Upper lobe of right lung (tissue), 1 donor: ENCODE data around the gene SPATA33. TPM values are rescaled to one million over a fixed set of nuclear protein-coding genes. Genes with fewer than 3 reads are reported as not detected.
"Not testable (repeated sequence)": the region's sequence is repeated elsewhere in the genome, so short reads cannot be mapped to it uniquely, and the experiment has no call there.

Source experiments
- ATAC-seq: fragments of 200-7000 bp; cut with Tn5 transposase; one replicate; pipeline ENCODE4 v1.9.1; 2020; ENCODE audit warnings: mild to moderate bottlenecking, moderate library complexity
- DNase-seq: peaks from one replicate; pipeline ENCODE4 v3.0.0-alpha.2; 2020
- H3K27ac ChIP-seq: fragments of 200-600 bp; one replicate; pipeline ENCODE4 v1.8.0; 2022
- H3K27me3 ChIP-seq: fragments of 200-600 bp; one replicate; pipeline ENCODE4 v1.8.0; 2022; ENCODE audit warnings: mild to moderate bottlenecking
- H3K36me3 ChIP-seq: fragments of 200-600 bp; one replicate; pipeline ENCODE4 v1.8.0; 2022
- H3K4me1 ChIP-seq: fragments of 200-600 bp; one replicate; pipeline ENCODE4 v1.8.0; 2022
- H3K4me3 ChIP-seq: fragments of 200-600 bp; one replicate; pipeline ENCODE4 v1.8.0; 2022; ENCODE audit warnings: mild to moderate bottlenecking
- H3K9me3 ChIP-seq: fragments of 200-600 bp; one replicate; pipeline ENCODE4 v1.8.0; 2022
- intact Hi-C: fragments of 100-400 bp; cut with DNase I; formaldehyde crosslinking; loops from one replicate; pipeline ENCODE4 v1.11.0; 2022
- total RNA-seq: library from RNA; stranded (reverse); fragmentation: NEBNext Ultra II Directional; extraction: Animal tissue kit (Norgen Biotek cat#: 25700); gene quantifications from one replicate; pipeline ENCODE4 v1.2.1, GENCODE V29; 2021
- TF ChIP-seq, protein P1 (sequence below): fragments of 200-600 bp; IDR thresholded peaks from one replicate; pipeline ENCODE4 v1.8.0; 2022; ENCODE audit warnings: antibody characterized with exemption
- donor health status: DM: no; HTN: yes; CAD: no; lungs with severe emphysema.

Gene SPATA33
- total RNA-seq, 1 donor from 2014 or later = 8.1 TPM

GRCh38 chr16:89670496-89671431, 13.1 kb downstream of the SPATA33 start:
- no peaks in the 10 kb centered on the region for H3K27me3 ChIP-seq
- H3K4me3 ChIP-seq = no peak overlapping the region
- H3K4me1 ChIP-seq = peaks cover 4% of the 10 kb centered on the region
- no peaks in the 10 kb centered on the region for H3K36me3 ChIP-seq
- intact Hi-C loops = no loop called here
- TF ChIP-seq, protein P1, sequence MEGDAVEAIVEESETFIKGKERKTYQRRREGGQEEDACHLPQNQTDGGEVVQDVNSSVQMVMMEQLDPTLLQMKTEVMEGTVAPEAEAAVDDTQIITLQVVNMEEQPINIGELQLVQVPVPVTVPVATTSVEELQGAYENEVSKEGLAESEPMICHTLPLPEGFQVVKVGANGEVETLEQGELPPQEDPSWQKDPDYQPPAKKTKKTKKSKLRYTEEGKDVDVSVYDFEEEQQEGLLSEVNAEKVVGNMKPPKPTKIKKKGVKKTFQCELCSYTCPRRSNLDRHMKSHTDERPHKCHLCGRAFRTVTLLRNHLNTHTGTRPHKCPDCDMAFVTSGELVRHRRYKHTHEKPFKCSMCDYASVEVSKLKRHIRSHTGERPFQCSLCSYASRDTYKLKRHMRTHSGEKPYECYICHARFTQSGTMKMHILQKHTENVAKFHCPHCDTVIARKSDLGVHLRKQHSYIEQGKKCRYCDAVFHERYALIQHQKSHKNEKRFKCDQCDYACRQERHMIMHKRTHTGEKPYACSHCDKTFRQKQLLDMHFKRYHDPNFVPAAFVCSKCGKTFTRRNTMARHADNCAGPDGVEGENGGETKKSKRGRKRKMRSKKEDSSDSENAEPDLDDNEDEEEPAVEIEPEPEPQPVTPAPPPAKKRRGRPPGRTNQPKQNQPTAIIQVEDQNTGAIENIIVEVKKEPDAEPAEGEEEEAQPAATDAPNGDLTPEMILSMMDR = no peak
- H3K9me3 ChIP-seq = no peaks in the 10 kb centered on the region
- no peak for ATAC-seq
- DNase-seq = no peak
- no peak overlapping the region for H3K27ac ChIP-seq

- H3K36me3 ChIP-seq, H3K4me3 ChIP-seq, H3K27me3 ChIP-seq, H3K9me3 ChIP-seq, ATAC-seq, DNase-seq, H3K4me1 ChIP-seq, H3K27ac ChIP-seq, intact Hi-C loops: not testable (repeated sequence)
Measured at GRCh38 chr16:89671565-89671964, 13.9 kb downstream of the SPATA33 start.

DNA sequence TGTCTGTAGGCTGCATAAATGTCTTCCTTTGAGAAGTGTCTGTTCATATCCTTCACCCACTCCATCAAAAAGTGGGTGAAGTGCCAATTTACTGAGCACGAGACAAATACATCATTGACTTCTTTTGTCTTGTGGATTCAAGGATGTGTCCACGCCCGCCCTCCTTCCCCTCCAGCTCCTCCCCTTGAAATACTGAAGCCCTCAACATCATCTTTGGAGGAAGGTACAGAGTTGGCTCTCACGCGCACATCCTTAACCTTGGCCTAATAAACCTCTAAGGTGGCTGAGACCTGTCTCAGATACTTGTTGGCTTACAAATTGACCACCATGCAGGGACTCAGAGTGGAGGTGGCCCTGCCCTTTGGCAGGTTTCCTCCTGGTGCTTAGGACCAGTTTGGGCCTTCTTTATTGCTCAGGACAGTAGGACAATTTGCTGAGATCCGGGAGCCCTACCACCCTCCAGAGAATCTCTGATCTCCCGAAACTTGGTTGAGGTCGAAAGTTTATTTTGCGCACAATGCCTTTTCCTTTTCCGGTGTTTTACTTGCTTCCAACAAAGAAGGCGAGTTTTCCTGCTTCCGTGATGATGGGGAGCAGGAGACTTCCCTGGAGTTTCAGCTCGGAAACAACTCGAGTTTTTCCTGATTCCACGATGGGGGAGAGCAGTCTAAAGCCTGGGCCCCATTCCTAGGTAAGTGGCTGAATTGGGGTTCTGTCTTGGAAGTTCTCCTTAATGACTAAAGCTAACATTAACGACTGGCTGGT, 14.7 kb downstream of the SPATA33 start:
- DNase-seq = no peak
- ATAC-seq = no peak

GRCh38 chr16:89678258-89678657, 20.6 kb downstream of the SPATA33 start:
- Histone ChIP-seq H3K36me3 (no peaks in the 10 kb centered on the region), H3K9me3 (no peaks in the 10 kb centered on the region), H3K4me1 (no peaks in the 10 kb centered on the region), H3K4me3 (no peak overlapping the region), H3K27me3 (no peaks in the 10 kb centered on the region), H3K27ac (no peak overlapping the region)
- intact Hi-C loops = no loop called here
- ATAC-seq (no peak), DNase-seq (no peak)
- TF ChIP-seq, protein P1 = no peak

More for the DNA sequence above, 14.7 kb downstream of the SPATA33 start:
- H3K27me3 ChIP-seq = no peaks in the 10 kb centered on the region
- TF ChIP-seq, protein P1 = no peak
- H3K4me3 ChIP-seq = no peak overlapping the region
- no peaks in the 10 kb centered on the region for H3K9me3 ChIP-seq
- no peaks in the 10 kb centered on the region for H3K36me3 ChIP-seq
- peaks cover 4% of the 10 kb centered on the region for H3K4me1 ChIP-seq
- intact Hi-C loops = no loop called here
- peak overlapping the region; percentile 6 for H3K27ac ChIP-seq

- TF ChIP-seq, protein P1 = no peak
- Histone ChIP-seq H3K9me3 (no peaks in the 10 kb centered on the region), H3K4me3 (no peak overlapping the region), H3K27ac (no peak overlapping the region), H3K36me3 (peaks cover 6% of the 10 kb centered on the region), H3K4me1 (peaks cover 7% of the 10 kb centered on the region), H3K27me3 (no peaks in the 10 kb centered on the region)
- intact Hi-C loops = no loop called here
- no peak for DNase-seq
- no peak for ATAC-seq
Measured at GRCh38 chr16:89685916-89686315, 28.3 kb downstream of the SPATA33 start.
